Measurements from ENCODE around the gene PDGFD. TPM values are rescaled to one million over a fixed set of nuclear protein-coding genes. Genes with fewer than 3 reads are reported as not detected.
A peak's percentile ranks its signal among the peaks of the same experiment; 100 is the strongest.

The PDGFD gene
- total RNA-seq, 1 donor from 2014 or later, result 19.6 TPM

DNA sequence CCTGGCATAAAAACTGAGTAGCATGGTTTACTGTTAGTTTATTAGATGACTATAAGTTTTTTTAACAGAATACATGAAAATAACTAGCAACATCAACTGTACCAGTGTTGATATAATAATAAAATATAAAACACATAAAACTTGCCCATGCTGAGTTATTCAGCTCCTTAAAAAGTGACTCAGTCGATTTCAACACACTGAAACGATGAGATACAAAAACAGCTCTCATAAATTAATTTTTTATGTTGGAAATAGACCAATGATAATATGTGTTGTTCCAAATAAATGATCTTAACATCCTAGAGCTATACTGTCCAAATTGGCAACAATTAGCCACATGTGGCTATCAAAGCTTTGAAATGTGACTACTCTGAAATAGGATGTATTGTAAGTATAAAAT, 15.9 kb downstream of the PDGFD start:
- ATAC-seq, result peak; percentile 57
- DNase-seq (ENCODE audit: low spot score), result no peak
- intact Hi-C loops (cut with DNase I), result no loop called here

DNA sequence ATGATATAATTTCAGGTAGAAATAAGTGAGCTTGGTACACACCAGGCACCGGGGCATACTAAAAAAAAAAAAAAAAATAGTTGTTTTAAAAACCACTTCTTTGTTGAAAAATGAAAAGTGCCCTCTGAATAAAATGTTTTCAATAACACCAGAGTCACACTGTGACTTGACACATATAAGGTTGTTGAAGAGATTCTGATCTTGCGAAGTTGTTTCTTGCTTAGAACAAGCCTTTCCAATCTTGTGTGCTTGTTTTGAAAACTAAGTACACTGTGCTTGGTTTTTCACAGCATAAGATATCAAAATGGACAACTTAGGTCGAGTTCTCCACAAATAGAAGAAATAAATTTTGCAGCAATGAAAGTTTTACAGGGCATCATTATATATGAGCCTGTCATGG, 17.0 kb downstream of the PDGFD start:
- intact Hi-C loops (cut with DNase I), result no loop called here
- DNase-seq (ENCODE audit: low spot score) (no peak), ATAC-seq (no peak)

DNA sequence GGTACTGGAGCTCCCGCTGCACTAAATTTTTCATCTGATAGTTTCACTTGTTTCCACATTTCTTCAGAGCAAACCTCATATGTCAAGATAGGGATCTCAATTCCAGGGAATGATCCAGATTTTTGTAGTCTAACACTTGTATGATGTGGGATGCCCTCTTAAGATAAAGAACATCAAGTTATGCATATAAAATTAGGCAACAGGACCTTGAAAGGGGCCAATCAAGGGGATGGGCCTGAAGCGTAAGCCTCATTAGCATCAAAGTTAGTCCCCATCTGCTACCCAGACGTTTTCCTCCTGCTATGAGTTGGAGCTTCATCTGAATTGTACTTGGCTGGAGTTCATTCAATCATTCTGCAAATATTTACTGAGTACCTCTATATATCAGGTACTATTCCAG, 17.5 kb downstream of the PDGFD start:
- no peak for ATAC-seq
- intact Hi-C loops (cut with DNase I), result no loop called here
- no peak for DNase-seq (ENCODE audit: low spot score)

DNA sequence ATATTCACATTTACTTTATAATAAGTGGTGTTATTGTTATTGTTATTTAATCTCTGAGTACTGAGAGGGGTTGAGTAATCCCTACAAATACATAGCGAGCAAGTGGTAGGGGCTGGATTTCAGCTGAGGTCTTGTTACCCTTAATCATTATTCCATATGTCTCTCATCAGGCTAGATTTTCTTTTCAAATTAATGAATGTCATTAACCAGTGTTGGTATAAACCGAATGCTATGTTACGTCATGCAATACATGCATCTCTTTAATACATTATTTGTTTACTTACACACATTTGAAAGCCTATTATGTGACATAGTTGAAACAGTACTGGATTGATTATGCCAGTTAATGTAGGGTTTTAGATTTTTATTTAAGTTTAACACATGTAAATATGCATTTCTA, 18.9 kb downstream of the PDGFD start:
- intact Hi-C loops (cut with DNase I), result no loop called here
- DNase-seq (ENCODE audit: low spot score) (no peak), ATAC-seq (no peak)

DNA sequence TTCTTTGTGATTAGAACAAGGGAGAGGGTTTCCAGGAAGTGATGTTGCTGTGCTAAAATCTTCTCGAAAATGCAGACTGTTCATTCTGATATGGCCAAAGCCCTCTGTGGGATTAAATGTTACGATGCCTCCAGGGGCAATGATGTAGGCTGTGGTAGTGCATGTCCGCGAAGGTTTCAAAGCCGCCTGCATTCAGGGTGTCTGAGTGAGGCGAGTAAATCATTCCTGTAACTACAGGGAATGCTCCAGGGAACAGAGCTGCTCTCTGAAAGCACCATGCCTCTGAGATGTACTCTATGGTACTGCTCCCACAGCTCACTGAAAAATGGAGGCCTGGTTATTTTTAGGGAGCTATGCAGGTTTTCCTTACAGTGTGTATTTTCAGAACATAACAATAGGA, 21.2 kb downstream of the PDGFD start:
- ATAC-seq (no peak), DNase-seq (ENCODE audit: low spot score) (no peak)
- intact Hi-C loops (cut with DNase I), result no loop called here

DNA sequence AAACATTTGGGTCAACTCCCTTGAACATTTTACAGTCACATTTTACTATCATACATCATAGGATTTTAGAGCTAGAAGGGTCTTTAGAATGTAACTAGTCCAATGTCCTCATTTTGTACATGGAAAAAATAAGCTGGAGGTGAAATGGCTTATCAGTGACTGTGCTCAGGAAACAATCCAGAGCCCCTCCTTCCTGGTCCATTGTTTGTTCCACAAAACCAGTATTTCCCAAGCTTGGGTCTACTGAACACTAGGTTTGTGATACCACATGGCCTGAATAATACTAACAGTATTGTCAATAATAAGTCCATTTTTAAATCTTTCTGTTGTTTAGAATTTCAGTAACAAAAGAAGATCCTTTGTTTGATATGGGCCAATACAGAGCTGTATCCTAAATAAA, 27.1 kb downstream of the PDGFD start:
- intact Hi-C loops (cut with DNase I), result no loop called here
- no peak for DNase-seq (ENCODE audit: low spot score)
- ATAC-seq, result no peak

DNA sequence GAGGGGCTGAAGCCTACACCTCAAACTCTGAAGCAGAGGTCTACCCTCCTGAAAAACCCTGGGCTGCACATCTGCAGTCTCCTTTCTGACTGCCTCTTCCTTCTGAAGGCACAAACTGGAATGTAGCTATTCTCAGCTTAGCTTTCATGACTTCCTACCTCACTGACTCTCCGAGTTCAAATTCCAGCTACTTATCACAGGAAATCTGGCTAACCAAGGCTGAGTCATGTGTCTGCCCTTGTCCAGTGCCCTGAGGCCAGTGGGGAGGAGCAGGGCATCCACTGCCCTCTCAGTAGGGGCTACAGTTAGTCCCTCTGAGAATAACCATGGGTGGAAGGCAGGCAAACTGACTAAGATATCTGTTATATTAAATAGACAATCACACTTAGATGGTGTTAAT, 29.2 kb downstream of the PDGFD start:
- ATAC-seq, result no peak
- intact Hi-C loops (cut with DNase I), result no loop called here
- DNase-seq (ENCODE audit: low spot score), result no peak

DNA sequence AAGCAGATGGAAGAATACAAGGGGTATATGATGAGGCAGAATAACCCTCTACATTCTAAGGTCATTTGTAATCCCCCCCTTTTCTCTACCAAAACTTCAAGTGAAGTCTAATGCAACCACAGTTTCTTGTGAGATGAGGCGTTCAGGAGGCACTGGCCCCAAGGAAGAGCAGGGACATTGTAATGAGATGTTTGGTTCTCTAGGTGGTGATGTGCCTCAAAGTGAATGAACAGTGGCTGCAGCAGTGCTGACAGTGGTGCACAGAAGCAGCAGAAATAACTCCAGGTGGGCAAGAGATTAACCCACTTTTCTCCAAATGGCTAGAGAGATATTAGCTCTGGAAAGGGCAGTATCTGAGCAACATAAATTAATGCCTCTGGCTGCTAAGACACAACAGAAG, 33.8 kb downstream of the PDGFD start:
- ATAC-seq, result no peak
- intact Hi-C loops (cut with DNase I), result no loop called here
- DNase-seq (ENCODE audit: low spot score), result no peak

DNA sequence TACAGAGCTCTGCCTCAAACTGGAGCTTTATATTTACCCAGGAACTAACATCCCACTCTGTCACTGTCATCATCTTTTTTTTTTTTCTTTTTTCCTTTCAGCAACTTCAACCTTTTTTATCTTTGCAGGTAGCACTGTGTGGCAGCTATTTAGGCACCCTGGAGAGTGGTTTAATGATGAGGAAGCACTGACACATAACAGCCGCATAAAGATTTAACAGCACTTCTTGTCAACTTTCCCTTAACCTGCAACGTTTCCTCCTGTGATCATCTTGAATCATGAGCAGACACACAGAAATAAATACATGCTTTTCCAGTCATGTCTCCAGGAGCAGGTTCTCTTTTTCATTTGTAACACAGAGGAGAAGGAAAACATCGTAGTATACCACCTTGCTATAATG, 34.8 kb downstream of the PDGFD start:
- DNase-seq (ENCODE audit: low spot score) (no peak), ATAC-seq (no peak)
- intact Hi-C loops (cut with DNase I), result no loop called here

DNA sequence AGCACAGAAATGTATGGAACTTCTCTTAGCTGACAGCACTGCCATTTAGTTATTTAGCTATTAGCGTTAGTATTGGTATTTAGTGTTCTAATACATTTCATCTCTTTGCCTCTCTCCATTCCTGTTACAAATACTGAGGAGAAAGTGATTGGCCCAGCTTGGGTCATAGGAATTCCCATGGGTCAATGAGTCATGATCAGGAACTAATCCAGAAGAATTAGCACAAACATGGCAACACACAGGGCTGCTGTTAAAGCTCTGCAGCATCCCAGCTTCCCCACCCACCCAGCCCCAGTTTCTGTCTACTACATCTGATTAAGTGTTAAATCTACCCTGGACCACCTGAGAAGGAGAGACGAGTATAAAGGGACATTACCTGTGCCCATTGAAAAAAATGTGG, 36.1 kb downstream of the PDGFD start:
- intact Hi-C loops (cut with DNase I), result no loop called here
- DNase-seq (ENCODE audit: low spot score), result no peak
- ATAC-seq, result peak; percentile 52

DNA sequence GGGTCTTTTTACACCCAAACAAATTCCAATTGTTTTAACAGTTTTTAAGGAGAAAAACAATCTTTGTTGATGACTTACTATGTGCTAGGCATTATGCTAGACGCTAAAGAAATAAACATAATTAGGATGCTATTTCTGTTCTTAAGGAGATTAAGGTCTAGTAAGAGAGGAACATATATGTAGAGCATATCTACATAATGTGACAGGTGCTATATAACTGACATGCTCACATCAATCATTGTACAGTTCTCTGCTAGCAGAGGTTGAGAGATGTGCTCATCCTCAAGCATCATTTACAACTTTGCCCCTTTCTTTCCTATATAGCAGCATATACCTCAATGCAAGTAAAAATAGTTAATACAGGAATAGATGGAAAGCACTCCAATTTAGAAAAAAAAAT, 37.5 kb downstream of the PDGFD start:
- no peak for ATAC-seq
- no peak for DNase-seq (ENCODE audit: low spot score)
- intact Hi-C loops (cut with DNase I), result no loop called here

DNA sequence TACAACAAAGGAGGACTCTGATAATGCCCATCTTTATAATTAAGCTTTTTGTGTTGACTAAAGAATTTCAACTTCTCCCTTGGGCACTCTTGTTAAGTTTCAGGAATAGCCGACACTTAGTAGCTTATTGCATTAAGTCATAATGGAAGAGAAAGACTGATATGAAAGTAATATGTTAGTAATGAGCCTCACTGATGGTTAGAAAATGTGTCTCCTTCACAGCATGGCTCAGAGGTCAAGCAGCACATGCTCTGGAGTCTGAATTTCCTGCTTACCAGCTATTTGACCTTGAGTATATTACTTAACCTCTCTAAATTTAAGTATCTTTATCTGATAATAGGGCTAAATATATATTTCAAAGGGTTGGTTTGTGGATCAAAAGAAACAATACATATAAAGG, 39.0 kb downstream of the PDGFD start:
- intact Hi-C loops (cut with DNase I), result no loop called here
- ATAC-seq (no peak), DNase-seq (ENCODE audit: low spot score) (no peak)

DNA sequence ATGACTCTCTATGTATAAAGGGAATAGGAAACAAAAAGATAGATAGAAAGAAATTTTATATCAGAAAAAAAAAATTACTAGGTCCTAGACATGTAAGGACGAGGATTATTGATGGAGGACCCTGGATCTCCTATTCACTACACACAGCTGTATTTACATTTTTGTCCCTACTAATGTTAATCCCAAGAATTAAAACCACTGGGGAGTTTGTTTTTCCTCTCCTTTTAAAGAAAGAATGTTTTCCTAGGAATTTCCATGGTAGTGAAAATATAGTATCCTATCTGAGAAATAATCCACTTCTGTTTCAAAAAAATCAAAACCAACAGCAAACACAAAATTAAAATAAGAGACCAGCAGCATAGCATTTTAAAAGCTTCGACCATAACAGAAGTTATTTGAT, 41.1 kb downstream of the PDGFD start:
- intact Hi-C loops (cut with DNase I), result no loop called here
- ATAC-seq (no peak), DNase-seq (ENCODE audit: low spot score) (no peak)

DNA sequence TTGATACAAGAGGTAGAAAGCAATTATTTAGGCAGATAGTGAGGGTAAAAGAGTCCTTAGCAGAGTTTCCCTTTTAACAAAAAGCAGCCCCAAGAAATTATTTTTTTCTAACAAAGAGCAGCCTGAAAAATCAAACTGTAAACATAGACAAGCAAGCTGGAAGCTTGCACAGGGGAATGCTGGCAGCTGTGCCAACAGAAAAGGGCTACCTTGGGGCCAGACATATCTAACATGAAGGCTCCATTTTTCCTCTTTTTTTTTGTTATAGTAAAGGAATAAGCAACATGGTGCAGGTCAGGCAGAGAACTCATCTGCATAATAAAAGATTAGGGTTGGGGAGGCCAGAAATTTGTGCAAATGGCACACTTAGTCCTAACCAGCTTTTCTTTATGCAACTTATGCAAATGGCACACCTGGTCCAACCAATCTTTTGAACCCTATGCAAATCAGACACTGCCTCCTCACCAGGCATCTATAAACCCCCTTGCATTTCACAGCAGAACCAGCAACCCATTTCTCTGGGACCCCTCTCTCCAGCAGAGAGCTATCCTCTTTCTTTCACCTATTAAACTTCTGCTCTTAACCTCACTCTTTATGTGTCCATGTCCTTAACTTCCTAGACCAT, 41.8 kb downstream of the PDGFD start:
- DNase-seq (ENCODE audit: low spot score) (no peak), ATAC-seq (no peak)
- intact Hi-C loops (cut with DNase I), result no loop called here

DNA sequence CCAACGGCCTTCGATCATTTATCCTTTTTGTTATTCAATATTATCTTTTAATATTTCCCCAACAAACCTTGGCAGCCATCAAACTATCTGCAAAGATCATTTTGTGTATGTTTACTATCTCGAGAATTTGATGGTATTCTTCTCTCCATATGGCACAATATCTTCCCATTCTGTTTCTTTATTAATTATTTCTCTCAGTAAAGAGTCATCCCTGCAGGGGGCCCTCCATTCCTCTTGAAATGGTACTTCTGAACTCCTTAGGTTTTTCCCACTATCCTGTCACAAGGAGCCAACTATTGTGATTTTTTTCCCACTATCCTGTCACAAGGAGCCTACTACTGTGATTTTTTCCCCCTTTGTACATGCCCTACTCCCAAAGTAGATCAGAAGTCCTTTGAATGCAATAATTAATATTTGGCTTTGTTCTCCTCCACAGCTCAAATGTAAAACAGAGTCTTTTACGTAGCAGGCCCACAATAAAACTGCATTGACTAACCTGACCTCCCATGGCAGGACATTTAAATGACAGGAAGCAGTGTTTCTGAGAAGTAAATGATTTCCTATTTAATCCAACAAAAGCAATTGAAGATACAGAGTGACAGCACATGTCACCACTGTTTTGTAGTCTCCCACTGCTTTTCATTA, 43.3 kb downstream of the PDGFD start:
- intact Hi-C loops (cut with DNase I), result no loop called here
- DNase-seq (ENCODE audit: low spot score) (no peak), ATAC-seq (peak; percentile 55)

DNA sequence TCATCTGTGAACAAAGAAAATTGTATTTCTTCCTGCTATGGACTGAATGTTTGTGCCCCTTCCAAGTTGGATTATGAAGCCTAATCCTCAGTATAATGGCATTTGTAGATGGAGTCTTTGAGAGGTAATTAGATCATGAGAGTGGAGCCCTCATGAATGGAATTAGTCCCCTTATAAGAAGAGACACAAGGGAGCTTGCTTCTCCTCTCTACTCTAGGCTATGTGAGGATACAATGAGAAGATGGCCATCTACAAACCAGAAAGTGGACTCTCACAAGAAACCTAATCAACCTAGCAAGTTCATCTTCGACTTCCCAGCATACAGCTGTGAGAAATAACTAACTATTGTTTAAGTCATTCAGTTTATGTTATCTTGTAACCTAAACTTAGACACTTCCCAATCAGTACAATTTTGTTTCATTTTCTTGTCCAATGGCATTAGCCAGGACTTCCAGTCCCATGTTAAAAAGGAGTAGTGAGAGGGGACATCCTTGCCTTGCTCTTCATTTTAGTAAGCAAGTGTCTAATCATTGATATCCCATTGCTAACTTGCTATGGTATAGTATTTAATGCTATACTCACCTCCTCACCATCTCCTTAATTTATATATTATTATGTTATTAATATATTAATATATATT, 45.7 kb downstream of the PDGFD start:
- no peak for ATAC-seq
- no peak for DNase-seq (ENCODE audit: low spot score)
- intact Hi-C loops (cut with DNase I), result no loop called here

DNA sequence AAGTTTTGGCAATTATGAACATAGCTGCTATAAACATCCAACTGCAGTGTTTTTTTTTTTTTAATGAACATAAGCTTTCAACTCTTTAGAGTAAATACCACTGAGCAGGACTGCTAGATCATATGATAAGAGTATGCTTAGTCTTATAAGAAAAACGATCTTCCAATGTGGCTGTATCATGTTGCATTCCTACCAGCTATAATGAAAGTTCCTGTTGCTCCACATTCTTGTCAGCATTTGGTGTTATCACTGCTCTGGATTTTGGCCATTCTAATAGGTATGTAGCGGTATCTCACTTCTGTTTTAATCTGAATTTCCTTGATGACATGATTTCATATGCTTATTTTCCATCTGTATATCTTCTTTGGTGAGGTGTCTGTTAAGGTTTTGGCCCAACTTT, 50.4 kb downstream of the PDGFD start:
- ATAC-seq, result no peak
- intact Hi-C loops (cut with DNase I), result no loop called here
- DNase-seq (ENCODE audit: low spot score), result no peak

DNA sequence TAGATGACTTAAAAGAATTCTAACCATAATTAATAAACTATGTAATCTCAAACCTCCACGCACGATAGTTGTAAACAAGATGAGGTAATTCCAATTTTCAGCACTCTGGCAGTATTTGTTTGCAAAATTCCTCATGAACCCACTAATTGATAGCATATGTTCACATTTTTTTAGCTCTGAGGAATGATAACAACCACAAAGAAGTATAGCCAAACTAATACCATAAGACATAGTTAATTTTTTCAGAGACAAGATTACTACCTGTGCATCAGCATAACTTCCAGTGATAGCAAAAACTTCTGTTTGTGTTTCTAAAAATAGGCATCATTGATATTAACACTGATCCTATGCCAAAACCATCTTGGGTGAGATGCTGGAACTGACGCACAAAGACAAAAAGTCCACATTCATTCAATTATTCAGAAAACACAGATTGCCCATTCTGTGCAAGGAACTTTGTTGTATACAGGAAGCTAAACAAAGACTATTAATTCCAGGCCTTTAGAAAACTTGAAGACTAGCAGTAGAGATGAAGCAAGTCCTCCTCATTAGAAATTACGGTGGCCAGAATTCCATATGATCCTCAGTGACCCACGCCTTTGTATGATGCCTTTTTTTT, 57.7 kb downstream of the PDGFD start:
- no peak for DNase-seq (ENCODE audit: low spot score)
- ATAC-seq, result peak; percentile 77
- intact Hi-C loops (cut with DNase I), result no loop called here

DNA sequence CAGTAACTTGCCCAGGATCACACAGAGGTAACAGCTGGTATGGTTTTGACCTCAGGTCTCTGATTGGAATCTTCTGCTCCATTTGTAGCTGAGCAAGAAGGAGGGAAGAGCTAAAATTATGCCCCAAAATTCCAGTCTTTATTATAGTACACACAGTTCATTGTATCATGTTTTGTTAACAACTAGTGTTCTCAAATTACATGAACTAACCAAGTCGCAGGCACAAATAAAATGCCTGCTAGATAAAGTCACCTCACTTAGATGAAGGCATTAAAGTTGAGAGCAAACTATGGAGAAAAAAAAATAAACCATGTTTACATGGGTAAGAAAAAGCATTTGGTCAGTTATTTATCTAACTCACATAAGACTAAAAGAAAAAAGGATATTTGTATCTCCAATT, 58.8 kb downstream of the PDGFD start:
- DNase-seq (ENCODE audit: low spot score) (no peak), ATAC-seq (peak; percentile 62)
- intact Hi-C loops (cut with DNase I), result no loop called here

DNA sequence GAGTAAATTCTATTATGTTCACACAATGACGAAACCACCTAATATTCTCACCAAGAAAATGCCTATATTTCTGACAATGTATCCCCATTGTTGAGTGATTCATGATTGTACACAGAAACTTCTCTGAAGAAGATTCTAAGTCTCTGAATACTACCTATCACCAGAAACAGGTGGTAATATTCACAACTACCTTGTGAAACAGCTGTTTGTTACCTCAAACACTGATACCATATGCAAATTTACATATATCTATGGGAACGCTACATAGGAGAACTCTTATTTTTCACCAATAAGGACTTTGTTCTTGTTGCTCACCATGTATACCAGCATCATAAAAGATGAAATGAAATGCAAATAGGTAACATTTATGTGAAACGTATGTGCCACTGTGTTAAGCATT, 59.3 kb downstream of the PDGFD start:
- no peak for ATAC-seq
- DNase-seq (ENCODE audit: low spot score), result no peak
- intact Hi-C loops (cut with DNase I), result no loop called here

All from sciatic nerve (tissue), 2 donors.